ENCODE measurements around the gene TFR2. TPM values are rescaled to one million over a fixed set of nuclear protein-coding genes. Genes with fewer than 3 reads are reported as not detected.

TFR2 gene
- total and polyA plus RNA-seq, 2 of the 4 experiments (the other 2 are of a cell fraction): 0.18 to 0.50 TPM

DNA sequence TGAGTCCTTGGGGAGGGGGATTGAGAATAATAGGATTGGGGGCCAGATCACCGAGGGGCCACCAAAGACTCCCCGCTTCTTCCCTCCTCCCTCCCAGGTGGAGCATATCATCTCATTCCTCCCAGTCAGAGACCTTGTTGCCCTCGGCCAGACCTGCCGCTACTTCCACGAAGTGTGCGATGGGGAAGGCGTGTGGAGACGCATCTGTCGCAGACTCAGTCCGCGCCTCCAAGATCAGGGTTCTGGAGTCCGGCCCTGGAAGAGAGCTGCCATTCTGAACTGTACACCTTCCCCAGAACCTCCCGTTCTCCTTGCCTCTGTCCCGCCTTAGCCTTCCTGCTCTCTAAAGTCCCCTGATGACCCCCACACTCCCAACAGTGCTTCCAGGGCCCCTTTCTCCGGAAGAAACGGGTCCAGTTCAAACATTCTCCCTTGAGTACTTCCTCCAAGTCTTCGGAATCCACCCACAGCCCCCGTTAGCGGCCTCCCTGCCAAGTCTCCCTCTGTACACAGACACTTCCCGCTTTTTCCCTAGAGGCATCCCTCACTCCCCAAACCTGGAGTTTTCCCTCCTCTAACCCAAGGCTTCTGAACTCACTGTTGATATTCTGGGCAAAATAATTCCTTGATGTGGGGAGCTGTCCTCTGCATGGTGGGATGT, 51.1 kb downstream of the TFR2 start:
- DNase-seq (no peak), ATAC-seq (ENCODE audit: low read depth) (no peak)
- dilution Hi-C loops (cut with HindIII; ENCODE audit: low sequenced_read_pairs, unreplicated experiment): no loop called here
- no peak overlapping the region for H2AK5ac ChIP-seq (ENCODE audit: low read depth, low read length)
- H2AFZ ChIP-seq (replicated peaks; ENCODE audit: low read length, poor library complexity): peak overlapping the region; percentile 74
- no peak overlapping the region for H3K56ac ChIP-seq (ENCODE audit: extremely low read depth, insufficient read depth, low read length)
- H2BK5ac ChIP-seq (ENCODE audit: low read depth, low read length, poor library complexity, severe bottlenecking): no peak overlapping the region
- peaks cover 7% of the 10 kb centered on the region for H4K20me1 ChIP-seq (ENCODE audit: insufficient read depth, low read length)
- no peak overlapping the region for H3K4me3 ChIP-seq (ENCODE audit: insufficient read depth, low read depth, low read length)
- 26% methylated on average over 14 of the region's 20 CpGs; no CpG with 5 or more reads in 1 of the 2 experiments for WGBS, 2 experiments (ENCODE audit: extremely low coverage in 2 of 2, insufficient read length in 1 of 2)
- H4K5ac ChIP-seq (ENCODE audit: low read depth, low read length): no peak overlapping the region
- ChIA-PET CTCF (no interaction called here), POLR2A (ENCODE audit: unreplicated experiment) (no interaction called here)
- H3K27ac ChIP-seq (ENCODE audit: insufficient read depth, low read length): no peak overlapping the region
- H3K9me3 ChIP-seq (ENCODE audit: control insufficient read depth, insufficient read depth, low read length): no peaks in the 10 kb centered on the region
- no TSS peak for BruUV-seq (replicated peaks)
- no peak overlapping the region for H3K23ac ChIP-seq (ENCODE audit: low read depth, low read length)
- H2AK9ac ChIP-seq (replicated peaks; ENCODE audit: low read depth, low read length, poor library complexity): no peak overlapping the region
- 0 out of 2 replicates have a peak, but pooled peaks cover 6% of the 10 kb centered on the region for H3K9me1 ChIP-seq (ENCODE audit: insufficient read depth, low read length)
- in situ Hi-C loops (cut with MboI; ENCODE audit: low sequenced_read_pairs): loop anchor here (25.0 kb wide), 1 partner anchor 272 kb away; the partner anchor contains the start of genes SLC12A9 and TRIP6
- no peak for TF ChIP-seq RAD21 (IDR thresholded peaks at IDR 0.05; ENCODE audit: low read length)
- no peak for TF ChIP-seq RCOR1 (IDR thresholded peaks at IDR 0.05; ENCODE audit: insufficient replicate concordance, low read length)
- TF ChIP-seq MAFK (IDR thresholded peaks at IDR 0.05; ENCODE audit: low read depth, low read length): no peak
- no peak for TF ChIP-seq POLR2A (IDR thresholded peaks at IDR 0.05; ENCODE audit: low read depth, low read length)
- TF ChIP-seq MAZ (IDR thresholded peaks at IDR 0.05; ENCODE audit: borderline replicate concordance, low read depth, low read length): no peak
- TF ChIP-seq CEBPB (IDR thresholded peaks at IDR 0.05; ENCODE audit: low read depth, low read length): no peak
- TF ChIP-seq FOS (IDR thresholded peaks at IDR 0.05; ENCODE audit: low read depth, low read length): no peak
- TF ChIP-seq RFX5 (IDR thresholded peaks at IDR 0.05; ENCODE audit: low read depth, low read length): no peak
- no peak overlapping the region for H2BK120ac ChIP-seq (ENCODE audit: low read depth, low read length)
- peak overlapping the region in 1 of 2 experiments; percentile 19; a peak in 1 of 4 replicates for H4K8ac ChIP-seq (ENCODE audit: low read depth in 2 of 2, low read length in 2 of 2)
- H3K4me1 ChIP-seq (ENCODE audit: control insufficient read depth, insufficient read depth, low read length): peaks cover 5% of the 10 kb centered on the region; the same call in 1 of the 2 replicates
- H3K18ac ChIP-seq (ENCODE audit: low read depth, low read length): no peak overlapping the region
- no peak overlapping the region for H3K14ac ChIP-seq (replicated peaks; ENCODE audit: low read depth, low read length)
- H3K27me3 ChIP-seq (ENCODE audit: control insufficient read depth, insufficient read depth, low read length): no peaks in the 10 kb centered on the region
- no peak overlapping the region for H2BK15ac ChIP-seq (ENCODE audit: low read depth, low read length)
- H3K79me1 ChIP-seq (ENCODE audit: low read depth in 1 of 2, low read length in 2 of 2): peaks cover 4 to 9% of the 10 kb centered on the region in 2 experiments; a peak in 2 of 4 replicates
- H3K4ac ChIP-seq (ENCODE audit: low read depth, low read length): no peak overlapping the region
- intact Hi-C loops (cut with micrococcal nuclease): no loop called here
- H4K91ac ChIP-seq (ENCODE audit: insufficient read depth, low read depth, low read length): no peak overlapping the region
- no peak overlapping the region for H3K9ac ChIP-seq (ENCODE audit: low read depth, low read length)
- no peak overlapping the region for H2BK20ac ChIP-seq (ENCODE audit: low read depth, low read length)
- H3K36me3 ChIP-seq (ENCODE audit: control insufficient read depth, insufficient read depth, low read length): no peaks in the 10 kb centered on the region
- no peak overlapping the region for H3K4me2 ChIP-seq (ENCODE audit: low read depth, low read length)

Measured in IMR-90 (cell line).